Subcutaneous abdominal adipose tissue (tissue), 5 donors: ENCODE results near the gene CDH11.

Experiments
- H3K27ac ChIP-seq: one replicate; pipeline ENCODE4 v1.7.0; 2013; ENCODE audit warnings: low read depth, mild to moderate bottlenecking, inconsistent platforms, low read length, moderate library complexity
- H3K27me3 ChIP-seq, 5 donors: one replicate each; pipeline ENCODE4 v1.7.0; 2013; ENCODE audit warnings: low read length in 5 of 5, inconsistent platforms in 1 of 5; ENCODE audit not compliant: control insufficient read depth in 5 of 5, insufficient read depth in 4 of 5
- H3K36me3 ChIP-seq, 5 donors: one replicate each; pipeline ENCODE4 v1.7.0; 2013; ENCODE audit warnings: low read length in 5 of 5; ENCODE audit not compliant: control insufficient read depth in 5 of 5, insufficient read depth in 5 of 5
- H3K4me1 ChIP-seq, 5 donors: one replicate each; pipeline ENCODE4 v1.7.0; 2013; ENCODE audit warnings: low read length in 5 of 5, mild to moderate bottlenecking in 3 of 5, moderate library complexity in 1 of 5; ENCODE audit not compliant: control insufficient read depth in 5 of 5, insufficient read depth in 5 of 5
- H3K4me3 ChIP-seq, 5 donors: one replicate each; pipeline ENCODE4 v1.7.0; 2013; ENCODE audit warnings: low read length in 5 of 5, low read depth in 1 of 5
- H3K9ac ChIP-seq, 5 donors: one replicate each; pipeline ENCODE4 v1.7.0; 2013; ENCODE audit warnings: low read length in 5 of 5, mild to moderate bottlenecking in 4 of 5, moderate library complexity in 3 of 5
- H3K9me3 ChIP-seq, 5 donors: one replicate each; pipeline ENCODE4 v1.7.0; 2013; ENCODE audit warnings: low read length in 5 of 5; ENCODE audit not compliant: control insufficient read depth in 5 of 5
- donor health status: healthy.
- donor health status: healthy.
- donor health status: healthy.
- donor health status: healthy.
- donor health status: healthy.

Gene CDH11

GRCh38 chr16:64910356-64910755 is 211.5 kb downstream of the CDH11 start:
- Histone ChIP-seq H3K9me3 (no peaks in the 10 kb centered on the region), H3K36me3 (no peaks in the 10 kb centered on the region), H3K4me3 (no peak overlapping the region), H3K4me1 (peaks cover 0 to 7% (median 6%) of the 10 kb centered on the region in 5 donors), H3K27ac (no peak overlapping the region), H3K27me3 (no peaks in the 10 kb centered on the region), H3K9ac (no peak overlapping the region)

- H3K9me3 ChIP-seq = no peaks in the 10 kb centered on the region
- H3K4me3 ChIP-seq = no peak overlapping the region
- H3K27ac ChIP-seq = no peak overlapping the region
- H3K27me3 ChIP-seq = no peaks in the 10 kb centered on the region
- no peaks in the 10 kb centered on the region for H3K36me3 ChIP-seq
- H3K4me1 ChIP-seq = peaks cover 0 to 7% (median 6%) of the 10 kb centered on the region in 5 donors
- no peak overlapping the region for H3K9ac ChIP-seq
Observed at GRCh38 chr16:64907844-64908243, 214.0 kb downstream of the CDH11 start.

GRCh38 chr16:64903770-64904169 is 218.1 kb downstream of the CDH11 start:
- H3K27me3 ChIP-seq = no peaks in the 10 kb centered on the region
- no peaks in the 10 kb centered on the region for H3K9me3 ChIP-seq
- H3K9ac ChIP-seq = no peak overlapping the region
- H3K4me3 ChIP-seq = no peak overlapping the region
- H3K36me3 ChIP-seq = no peaks in the 10 kb centered on the region
- H3K4me1 ChIP-seq = no peaks in the 10 kb centered on the region
- no peak overlapping the region for H3K27ac ChIP-seq

- no peaks in the 10 kb centered on the region for H3K4me1 ChIP-seq
- H3K9me3 ChIP-seq = no peaks in the 10 kb centered on the region
- no peak overlapping the region for H3K4me3 ChIP-seq
- no peak overlapping the region for H3K27ac ChIP-seq
- H3K27me3 ChIP-seq = no peaks in the 10 kb centered on the region
- H3K36me3 ChIP-seq = no peaks in the 10 kb centered on the region
- H3K9ac ChIP-seq = no peak overlapping the region
Observed at GRCh38 chr16:64900517-64900916, 221.3 kb downstream of the CDH11 start.

GRCh38 chr16:64900019-64900418 is 221.8 kb downstream of the CDH11 start:
- no peaks in the 10 kb centered on the region for H3K9me3 ChIP-seq
- no peak overlapping the region for H3K27ac ChIP-seq
- H3K4me1 ChIP-seq = no peaks in the 10 kb centered on the region
- H3K4me3 ChIP-seq = no peak overlapping the region
- no peak overlapping the region for H3K9ac ChIP-seq
- H3K27me3 ChIP-seq = no peaks in the 10 kb centered on the region
- H3K36me3 ChIP-seq = no peaks in the 10 kb centered on the region

- no peaks in the 10 kb centered on the region for H3K9me3 ChIP-seq
- no peak overlapping the region for H3K4me3 ChIP-seq
- H3K27ac ChIP-seq = no peak overlapping the region
- H3K36me3 ChIP-seq = no peaks in the 10 kb centered on the region
- peaks cover 0 to 3% (median 0%) of the 10 kb centered on the region in 5 donors for H3K4me1 ChIP-seq
- H3K27me3 ChIP-seq = no peaks in the 10 kb centered on the region
- no peak overlapping the region for H3K9ac ChIP-seq
Observed at GRCh38 chr16:64898159-64898558, 223.7 kb downstream of the CDH11 start.
